Keratinocyte (primary cell): Measurements from ENCODE around the gene NADK2. TPM values are rescaled to one million over a fixed set of nuclear protein-coding genes. Genes with fewer than 3 reads are reported as not detected.

ENCODE experiments used
- DNase-seq: peaks from one replicate; pipeline ENCODE4 v3.0.0-alpha.2; 2011; ENCODE audit warnings: low read depth, missing footprints, low spot score
- FAIRE-seq: peaks from 2 replicates; lab custom pipeline; 2011; peaks lifted over from hg19 to GRCh38; lab: Jason Lieb, UNC
- H2AFZ ChIP-seq: 2 replicates; pipeline ENCODE4 v1.6.0; 2012; ENCODE audit warnings: low read length, control low read depth, inconsistent platforms; ENCODE audit not compliant: control insufficient read depth
- H3K27ac ChIP-seq: 2 replicates; pipeline ENCODE4 v1.5.1; 2011; ENCODE audit warnings: low read length; ENCODE audit not compliant: control insufficient read depth, insufficient read depth
- H3K27me3 ChIP-seq: 3 replicates; pipeline ENCODE4 v1.6.0; 2011; ENCODE audit warnings: low read length; ENCODE audit not compliant: control insufficient read depth, insufficient read depth; ENCODE audit errors: extremely low read depth
- H3K36me3 ChIP-seq, 2 experiments: 2 replicates in 1 of 2; 3 replicates in 1 of 2; pipeline ENCODE4 v1.5.1; 2011; ENCODE audit warnings: low read length in 2 of 2, mild to moderate bottlenecking in 1 of 2; ENCODE audit not compliant: control insufficient read depth in 2 of 2, insufficient read depth in 2 of 2; ENCODE audit errors: extremely low read depth in 1 of 2
- H3K4me1 ChIP-seq: 3 replicates; pipeline ENCODE4 v1.5.1; 2011; ENCODE audit warnings: low read length; ENCODE audit not compliant: control insufficient read depth, insufficient read depth; ENCODE audit errors: extremely low read depth
- H3K4me2 ChIP-seq: 3 replicates; pipeline ENCODE4 v1.6.0; 2011; ENCODE audit warnings: low read depth, low read length; ENCODE audit not compliant: control insufficient read depth, insufficient read depth; ENCODE audit errors: extremely low read depth
- H3K4me3 ChIP-seq, 3 experiments: fragments of 200-600 bp in 1 of 3; sonication (generic) in 1 of 3; 2 replicates in 2 of 3; 3 replicates in 1 of 3; pipeline ENCODE4 v1.5.1; 2011 to 2016; ENCODE audit warnings: low read length in 3 of 3, mild to moderate bottlenecking in 3 of 3, control low read depth in 2 of 3, inconsistent platforms in 1 of 3, low read depth in 1 of 3, mixed read lengths in 1 of 3, mixed run types in 1 of 3, moderate library complexity in 1 of 3; ENCODE audit not compliant: control insufficient read depth in 2 of 3, insufficient read depth in 2 of 3; ENCODE audit errors: extremely low read depth in 1 of 3
- H3K79me2 ChIP-seq: 2 replicates; pipeline ENCODE4 v1.6.0; 2012; ENCODE audit warnings: low read length; ENCODE audit not compliant: control insufficient read depth, insufficient read depth
- H3K9ac ChIP-seq: 3 replicates; pipeline ENCODE4 v1.6.0; 2011; ENCODE audit warnings: low read length; ENCODE audit not compliant: control insufficient read depth, insufficient read depth; ENCODE audit errors: extremely low read depth
- H3K9me1 ChIP-seq: 3 replicates; pipeline ENCODE4 v1.6.0; 2011; ENCODE audit warnings: low read length; ENCODE audit not compliant: control insufficient read depth, insufficient read depth; ENCODE audit errors: extremely low read depth
- H3K9me3 ChIP-seq: 2 replicates; pipeline ENCODE4 v1.5.1; 2012; ENCODE audit warnings: low read depth, low read length; ENCODE audit not compliant: control insufficient read depth
- H4K20me1 ChIP-seq: 3 replicates; pipeline ENCODE4 v1.6.0; 2011; ENCODE audit warnings: low read length; ENCODE audit not compliant: control insufficient read depth, insufficient read depth; ENCODE audit errors: extremely low read depth
- EZH2 ChIP-seq: IDR thresholded peaks from one replicate; pipeline ENCODE4 v1.6.1; 2012; ENCODE audit warnings: inconsistent platforms, mild to moderate bottlenecking, low read length, moderate library complexity
- dilution Hi-C: fragments of 300-500 bp; cut with MboI; formaldehyde crosslinking; loops from one replicate; pipeline ENCODE4 v1.7.0; 2020; ENCODE audit warnings: low sequenced_read_pairs; ENCODE audit not compliant: extremely low pct_ligation_motif_present
- polyA plus RNA-seq, 5 experiments: library from polyadenylated mRNA; depleted of rRNA in 3 of 5; stranded (reverse) in 3 of 5; stranded (forward) in 1 of 5; unstranded in 1 of 5; fragments of >200 nt; gene quantifications; 1 replicate in 1 of 5; 2 replicates in 3 of 5; 3 replicates in 1 of 5; pipeline versions ENCODE4 v1.2.1 to v1.2.3, GENCODE V29; 2011 to 2012; ENCODE audit warnings: missing spikeins in 2 of 5, low read depth in 1 of 5, low replicate concordance in 1 of 5
- TF ChIP-seq, protein P1 (sequence below), 3 experiments: IDR thresholded peaks in 1 of 3; conservative IDR thresholded peaks in 1 of 3; optimal IDR thresholded peaks in 1 of 3; 2 replicates in 2 of 3; 3 replicates in 1 of 3; pipeline versions ENCODE3 to v1.5.1; 2011; ENCODE audit warnings: low read length in 3 of 3, mild to moderate bottlenecking in 3 of 3, moderate library complexity in 2 of 3, control low read depth in 1 of 3, inconsistent platforms in 1 of 3; ENCODE audit not compliant: insufficient read depth in 2 of 3; ENCODE audit errors: extremely low read depth in 1 of 3

The NADK2 gene
- polyA plus RNA-seq, 1 donor (not counting 4 experiments of a cell fraction or from before 2014, with no cell fraction given) = 15.4 TPM

GRCh38 chr5:36205329-36205728 is 36.4 kb downstream of the NADK2 start:
- H3K9ac ChIP-seq = no peak overlapping the region
- H3K4me3 ChIP-seq = no peak overlapping the region
- peaks cover 0 to 2% of the 10 kb centered on the region in 2 experiments for H3K36me3 ChIP-seq
- no peak overlapping the region for H2AFZ ChIP-seq
- H3K4me1 ChIP-seq = peaks cover 3% of the 10 kb centered on the region
- no peaks in the 10 kb centered on the region for H3K79me2 ChIP-seq
- H4K20me1 ChIP-seq = no peaks in the 10 kb centered on the region
- FAIRE-seq (no peak), DNase-seq (no peak)
- no peaks in the 10 kb centered on the region for H3K27me3 ChIP-seq
- TF ChIP-seq, protein P1, sequence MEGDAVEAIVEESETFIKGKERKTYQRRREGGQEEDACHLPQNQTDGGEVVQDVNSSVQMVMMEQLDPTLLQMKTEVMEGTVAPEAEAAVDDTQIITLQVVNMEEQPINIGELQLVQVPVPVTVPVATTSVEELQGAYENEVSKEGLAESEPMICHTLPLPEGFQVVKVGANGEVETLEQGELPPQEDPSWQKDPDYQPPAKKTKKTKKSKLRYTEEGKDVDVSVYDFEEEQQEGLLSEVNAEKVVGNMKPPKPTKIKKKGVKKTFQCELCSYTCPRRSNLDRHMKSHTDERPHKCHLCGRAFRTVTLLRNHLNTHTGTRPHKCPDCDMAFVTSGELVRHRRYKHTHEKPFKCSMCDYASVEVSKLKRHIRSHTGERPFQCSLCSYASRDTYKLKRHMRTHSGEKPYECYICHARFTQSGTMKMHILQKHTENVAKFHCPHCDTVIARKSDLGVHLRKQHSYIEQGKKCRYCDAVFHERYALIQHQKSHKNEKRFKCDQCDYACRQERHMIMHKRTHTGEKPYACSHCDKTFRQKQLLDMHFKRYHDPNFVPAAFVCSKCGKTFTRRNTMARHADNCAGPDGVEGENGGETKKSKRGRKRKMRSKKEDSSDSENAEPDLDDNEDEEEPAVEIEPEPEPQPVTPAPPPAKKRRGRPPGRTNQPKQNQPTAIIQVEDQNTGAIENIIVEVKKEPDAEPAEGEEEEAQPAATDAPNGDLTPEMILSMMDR (optimal IDR thresholded peaks at IDR 0.05 in 1 of 3, IDR thresholded peaks at IDR 0.05 in 1 of 3, conservative IDR thresholded peaks at IDR 0.05 in 1 of 3; ENCODE audit: extremely low read depth in 1 of 3, insufficient read depth in 2 of 3, low read length in 3 of 3) = no peak
- no peak for TF ChIP-seq EZH2
- no peaks in the 10 kb centered on the region for H3K9me1 ChIP-seq
- dilution Hi-C loops = no loop called here
- no peaks in the 10 kb centered on the region for H3K9me3 ChIP-seq
- H3K4me2 ChIP-seq = no peak overlapping the region
- H3K27ac ChIP-seq = no peak overlapping the region

DNA sequence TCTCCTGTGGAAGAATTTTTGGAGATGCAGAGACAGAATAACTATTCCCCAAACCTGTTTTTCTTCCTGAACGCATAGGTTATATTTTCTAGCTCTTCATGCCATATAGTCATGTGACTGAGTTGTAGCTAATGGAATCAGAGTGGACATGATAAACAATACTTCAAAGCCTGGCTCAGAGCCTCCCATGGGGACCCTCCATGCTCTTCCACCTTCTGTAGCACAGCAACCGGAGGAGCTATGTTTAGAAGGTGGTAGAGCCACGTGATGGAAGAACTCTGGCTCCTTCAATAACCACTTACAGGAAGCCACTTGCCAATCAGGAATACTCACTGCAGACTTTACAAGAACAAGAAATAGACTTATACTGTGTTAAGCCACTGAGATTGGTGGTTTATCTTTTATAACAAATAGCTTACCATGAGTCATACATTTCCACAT is 39.2 kb downstream of the NADK2 start:
- Histone ChIP-seq H4K20me1 (no peaks in the 10 kb centered on the region), H3K79me2 (no peaks in the 10 kb centered on the region), H3K36me3 (peaks cover 0 to 3% of the 10 kb centered on the region in 2 experiments), H3K4me1 (no peaks in the 10 kb centered on the region), H3K27me3 (no peaks in the 10 kb centered on the region), H3K27ac (no peak overlapping the region), H3K9me1 (no peaks in the 10 kb centered on the region), H2AFZ (no peak overlapping the region), H3K9me3 (no peaks in the 10 kb centered on the region), H3K4me3 (no peak overlapping the region), H3K9ac (no peak overlapping the region), H3K4me2 (no peak overlapping the region)
- FAIRE-seq (no peak), DNase-seq (no peak)
- dilution Hi-C loops = no loop called here
- TF ChIP-seq, protein P1 (optimal IDR thresholded peaks at IDR 0.05 in 1 of 3, IDR thresholded peaks at IDR 0.05 in 1 of 3, conservative IDR thresholded peaks at IDR 0.05 in 1 of 3; ENCODE audit: extremely low read depth in 1 of 3, insufficient read depth in 2 of 3, low read length in 3 of 3) = no peak
- TF ChIP-seq EZH2 = no peak
